IPS-18a (cell line): ENCODE measurements around the gene SUN1.

Experiments
- H3K27ac ChIP-seq: one replicate; pipeline ENCODE4 v1.5.1; 2013; ENCODE audit warnings: low read length
- H3K27me3 ChIP-seq: one replicate; pipeline ENCODE4 v1.6.1; 2013; ENCODE audit warnings: mild to moderate bottlenecking, low read length; ENCODE audit not compliant: control insufficient read depth, insufficient read depth
- H3K36me3 ChIP-seq: one replicate; pipeline ENCODE4 v1.6.1; 2013; ENCODE audit warnings: low read depth, low read length; ENCODE audit not compliant: control insufficient read depth
- H3K4me1 ChIP-seq: one replicate; pipeline ENCODE4 v1.6.1; 2013; ENCODE audit warnings: low read depth, low read length; ENCODE audit not compliant: control insufficient read depth
- H3K4me3 ChIP-seq: one replicate; pipeline ENCODE4 v1.5.1; 2013; ENCODE audit warnings: low read length
- H3K9ac ChIP-seq: one replicate; pipeline ENCODE4 v1.6.1; 2013; ENCODE audit warnings: mild to moderate bottlenecking, low read length, moderate library complexity
- H3K9me3 ChIP-seq: one replicate; pipeline ENCODE4 v1.6.1; 2013; ENCODE audit warnings: low read depth, low read length; ENCODE audit not compliant: control insufficient read depth

SUN1 gene

GRCh38 chr7:898855-899681 lies 66.8 kb downstream of the SUN1 start:
- peaks cover 25% of the 10 kb centered on the region for H3K36me3 ChIP-seq
- no peaks in the 10 kb centered on the region for H3K9me3 ChIP-seq
- H3K4me1 ChIP-seq = no peaks in the 10 kb centered on the region

GRCh38 chr7:899806-900205 lies 67.5 kb downstream of the SUN1 start:
- H3K4me3 ChIP-seq = no peak overlapping the region
- no peaks in the 10 kb centered on the region for H3K4me1 ChIP-seq
- no peak overlapping the region for H3K27ac ChIP-seq
- peaks cover 6% of the 10 kb centered on the region for H3K27me3 ChIP-seq
- H3K36me3 ChIP-seq = peaks cover 23% of the 10 kb centered on the region
- H3K9me3 ChIP-seq = no peaks in the 10 kb centered on the region
- no peak overlapping the region for H3K9ac ChIP-seq

More at GRCh38 chr7:898855-899681, 66.8 kb downstream of the SUN1 start:
- Histone ChIP-seq H3K4me3 (no peak overlapping the region), H3K9ac (no peak overlapping the region), H3K27ac (no peak overlapping the region), H3K27me3 (no peaks in the 10 kb centered on the region)

GRCh38 chr7:900331-901040 lies 68.2 kb downstream of the SUN1 start:
- Histone ChIP-seq H3K4me1 (no peaks in the 10 kb centered on the region), H3K9ac (no peak overlapping the region), H3K27me3 (peaks cover 12% of the 10 kb centered on the region), H3K36me3 (peaks cover 17% of the 10 kb centered on the region), H3K27ac (no peak overlapping the region), H3K9me3 (no peaks in the 10 kb centered on the region), H3K4me3 (no peak overlapping the region)

GRCh38 chr7:901041-901387 lies 68.7 kb downstream of the SUN1 start:
- Histone ChIP-seq H3K4me3 (no peak overlapping the region), H3K27me3 (peaks cover 14% of the 10 kb centered on the region), H3K4me1 (no peaks in the 10 kb centered on the region), H3K9me3 (no peaks in the 10 kb centered on the region), H3K9ac (no peak overlapping the region), H3K36me3 (peaks cover 12% of the 10 kb centered on the region), H3K27ac (no peak overlapping the region)

- H3K4me1 ChIP-seq = no peaks in the 10 kb centered on the region
- H3K27ac ChIP-seq = no peak overlapping the region
- H3K9me3 ChIP-seq = no peaks in the 10 kb centered on the region
- H3K4me3 ChIP-seq = no peak overlapping the region
- peaks cover 6% of the 10 kb centered on the region for H3K36me3 ChIP-seq
- H3K27me3 ChIP-seq = peaks cover 14% of the 10 kb centered on the region
- no peak overlapping the region for H3K9ac ChIP-seq
Measured at GRCh38 chr7:901388-902154, 69.3 kb downstream of the SUN1 start.

- Histone ChIP-seq H3K4me1 (no peaks in the 10 kb centered on the region), H3K36me3 (no peaks in the 10 kb centered on the region), H3K4me3 (no peak overlapping the region), H3K27ac (no peak overlapping the region), H3K27me3 (peaks cover 28% of the 10 kb centered on the region), H3K9me3 (no peaks in the 10 kb centered on the region), H3K9ac (no peak overlapping the region)
Measured at GRCh38 chr7:902996-903395, 70.7 kb downstream of the SUN1 start.

- no peak overlapping the region for H3K9ac ChIP-seq
- H3K36me3 ChIP-seq = no peaks in the 10 kb centered on the region
- no peak overlapping the region for H3K27ac ChIP-seq
- no peak overlapping the region for H3K4me3 ChIP-seq
- no peaks in the 10 kb centered on the region for H3K9me3 ChIP-seq
- H3K27me3 ChIP-seq = peaks cover 36% of the 10 kb centered on the region
- no peaks in the 10 kb centered on the region for H3K4me1 ChIP-seq
Measured at GRCh38 chr7:903921-904755, 71.9 kb downstream of the SUN1 start.

- Histone ChIP-seq H3K4me3 (no peak overlapping the region), H3K36me3 (no peaks in the 10 kb centered on the region), H3K27me3 (peaks cover 42% of the 10 kb centered on the region), H3K9ac (no peak overlapping the region), H3K4me1 (no peaks in the 10 kb centered on the region), H3K27ac (no peak overlapping the region), H3K9me3 (no peaks in the 10 kb centered on the region)
Measured at GRCh38 chr7:904847-905246, 72.6 kb downstream of the SUN1 start.

- no peak overlapping the region for H3K27ac ChIP-seq
- peaks cover 44% of the 10 kb centered on the region for H3K27me3 ChIP-seq
- no peaks in the 10 kb centered on the region for H3K4me1 ChIP-seq
Measured at GRCh38 chr7:906776-907157, 74.5 kb downstream of the SUN1 start.

GRCh38 chr7:907158-907980 lies 75.1 kb downstream of the SUN1 start:
- Histone ChIP-seq H3K36me3 (no peaks in the 10 kb centered on the region), H3K9ac (no peak overlapping the region), H3K4me1 (no peaks in the 10 kb centered on the region), H3K4me3 (no peak overlapping the region), H3K27ac (no peak overlapping the region), H3K27me3 (peaks cover 44% of the 10 kb centered on the region), H3K9me3 (no peaks in the 10 kb centered on the region)

More at GRCh38 chr7:906776-907157, 74.5 kb downstream of the SUN1 start:
- Histone ChIP-seq H3K4me3 (no peak overlapping the region), H3K36me3 (no peaks in the 10 kb centered on the region), H3K9ac (no peak overlapping the region), H3K9me3 (no peaks in the 10 kb centered on the region)
